Measurements from ENCODE around the gene SCGB1D4.

GRCh38 chr11:62315431-62315830 lies 16.6 kb upstream of the SCGB1D4 start:
- TF ChIP-seq CTCF (IDR thresholded peaks at IDR 0.05; ENCODE audit: insufficient read depth, low read length, poor library complexity, severe bottlenecking): no peak
- TF ChIP-seq EZH2phosphoT487 (conservative IDR thresholded peaks at IDR 0.05; ENCODE audit: low read length): no peak
